Fibroblast of lung (primary cell): Measurements from ENCODE around the gene ARPC5. TPM values are rescaled to one million over a fixed set of nuclear protein-coding genes. Genes with fewer than 3 reads are reported as not detected.

ENCODE experiments used
- DNase-seq, 2 donors: peaks; one replicate each; pipeline versions ENCODE4 v3.0.0 to v3.0.0-alpha.2; 2010; ENCODE audit warnings: low read depth in 2 of 2
- H2AFZ ChIP-seq: 2 replicates; pipeline ENCODE4 v1.5.1; 2012; ENCODE audit warnings: low read length, control low read depth, inconsistent platforms
- H3K27ac ChIP-seq: 2 replicates; pipeline ENCODE4 v1.5.1; 2011; ENCODE audit warnings: low read length, control low read depth; ENCODE audit not compliant: insufficient read depth
- H3K27me3 ChIP-seq: 2 replicates; pipeline ENCODE4 v1.5.1; 2011; ENCODE audit warnings: mild to moderate bottlenecking, low read length; ENCODE audit not compliant: control insufficient read depth, insufficient read depth
- H3K36me3 ChIP-seq: 2 replicates; pipeline ENCODE4 v1.5.1; 2011; ENCODE audit warnings: low read length; ENCODE audit not compliant: control insufficient read depth, insufficient read depth
- H3K4me1 ChIP-seq: 2 replicates; pipeline ENCODE4 v1.5.1; 2011; ENCODE audit warnings: low read length; ENCODE audit not compliant: control insufficient read depth, insufficient read depth; ENCODE audit errors: extremely low read depth
- H3K4me2 ChIP-seq: 2 replicates; pipeline ENCODE4 v1.5.1; 2011; ENCODE audit warnings: low read length, control low read depth; ENCODE audit not compliant: insufficient read depth; ENCODE audit errors: extremely low read depth
- H3K4me3 ChIP-seq, 4 experiments: fragments of 200-600 bp in 1 of 4; sonication (generic) in 1 of 4; replicated peaks in 1 of 4; 2 replicates each; pipeline ENCODE4 v1.5.1; 2011 to 2016; ENCODE audit warnings: low read length in 4 of 4, low read depth in 3 of 4, mild to moderate bottlenecking in 3 of 4, control low read depth in 2 of 4, inconsistent platforms in 1 of 4, mixed read lengths in 1 of 4; ENCODE audit not compliant: insufficient read depth in 1 of 4; ENCODE audit errors: control extremely low read depth in 1 of 4
- H3K79me2 ChIP-seq: 2 replicates; pipeline ENCODE4 v1.5.1; 2012; ENCODE audit warnings: mild to moderate bottlenecking, low read length, inconsistent platforms; ENCODE audit not compliant: control insufficient read depth, insufficient read depth
- H3K9ac ChIP-seq: 2 replicates; pipeline ENCODE4 v1.5.1; 2011; ENCODE audit warnings: mild to moderate bottlenecking, low read length, control low read depth; ENCODE audit not compliant: insufficient read depth
- H3K9me3 ChIP-seq: 2 replicates; pipeline ENCODE4 v1.5.1; 2012; ENCODE audit warnings: low read depth, low read length; ENCODE audit not compliant: control insufficient read depth, insufficient read depth
- H4K20me1 ChIP-seq: 2 replicates; pipeline ENCODE4 v1.5.1; 2011; ENCODE audit warnings: low read length; ENCODE audit not compliant: control insufficient read depth, insufficient read depth; ENCODE audit errors: extremely low read depth
- EZH2 ChIP-seq: IDR thresholded peaks from 2 replicates; pipeline ENCODE4 v1.5.1; 2012; ENCODE audit warnings: low read length, control low read depth, mild to moderate bottlenecking; ENCODE audit errors: missing control alignments
- polyA plus RNA-seq, 2 donors: library from polyadenylated mRNA; depleted of rRNA in 1 of 2; stranded (reverse) in 1 of 2; unstranded in 1 of 2; fragments of >200 nt; gene quantifications; 2 replicates each; pipeline ENCODE4 v1.2.1, GENCODE V29; 2011 to 2012; ENCODE audit warnings: missing spikeins in 1 of 2
- total RNA-seq: library from RNA; depleted of rRNA; stranded (reverse); fragments of >200 nt; gene quantifications from 2 replicates; pipeline ENCODE4 v1.2.1, GENCODE V29; 2014
- TF ChIP-seq, protein P1 (sequence below), 2 donors: IDR thresholded peaks in 1 of 2; conservative IDR thresholded peaks in 1 of 2; 1 replicate in 1 of 2; 2 replicates in 1 of 2; pipeline ENCODE4 v1.5.1; 2011 to 2012; ENCODE audit warnings: low read length in 2 of 2, control low read depth in 1 of 2, inconsistent platforms in 1 of 2, low read depth in 1 of 2, mild to moderate bottlenecking in 1 of 2

The ARPC5 gene
- total and polyA plus RNA-seq, 2 donors (not counting 1 experiment from before 2014, with no cell fraction given) = 142 to 350 TPM

DNA sequence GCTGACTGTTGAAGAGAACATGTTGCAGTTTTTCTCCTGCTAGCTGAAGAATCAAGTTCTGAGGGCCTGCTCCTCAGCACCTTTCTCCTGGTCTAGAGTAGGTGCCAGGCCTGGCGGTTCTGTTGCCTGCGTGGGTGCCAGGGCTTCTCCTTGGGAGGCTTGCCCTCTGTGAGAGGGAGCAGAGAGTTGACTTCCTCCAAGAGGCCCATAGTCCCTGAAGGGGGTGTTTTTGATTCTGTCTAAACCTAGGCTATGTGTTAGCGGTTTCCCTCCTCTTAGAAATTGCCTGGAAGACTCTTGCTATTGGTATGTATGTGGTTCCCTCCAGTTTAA lies 17.8 kb upstream of the ARPC5 start:
- peaks cover 2% of the 10 kb centered on the region for H3K4me1 ChIP-seq
- H3K9me3 ChIP-seq = no peaks in the 10 kb centered on the region
- no peak overlapping the region for H3K4me2 ChIP-seq
- no peak overlapping the region for H2AFZ ChIP-seq
- no peak for DNase-seq
- H4K20me1 ChIP-seq = no peaks in the 10 kb centered on the region
- H3K9ac ChIP-seq = no peak overlapping the region
- no peak overlapping the region for H3K4me3 ChIP-seq
- no peak overlapping the region for H3K27ac ChIP-seq
- H3K79me2 ChIP-seq = no peaks in the 10 kb centered on the region
- TF ChIP-seq EZH2 = no peak
- TF ChIP-seq, protein P1, sequence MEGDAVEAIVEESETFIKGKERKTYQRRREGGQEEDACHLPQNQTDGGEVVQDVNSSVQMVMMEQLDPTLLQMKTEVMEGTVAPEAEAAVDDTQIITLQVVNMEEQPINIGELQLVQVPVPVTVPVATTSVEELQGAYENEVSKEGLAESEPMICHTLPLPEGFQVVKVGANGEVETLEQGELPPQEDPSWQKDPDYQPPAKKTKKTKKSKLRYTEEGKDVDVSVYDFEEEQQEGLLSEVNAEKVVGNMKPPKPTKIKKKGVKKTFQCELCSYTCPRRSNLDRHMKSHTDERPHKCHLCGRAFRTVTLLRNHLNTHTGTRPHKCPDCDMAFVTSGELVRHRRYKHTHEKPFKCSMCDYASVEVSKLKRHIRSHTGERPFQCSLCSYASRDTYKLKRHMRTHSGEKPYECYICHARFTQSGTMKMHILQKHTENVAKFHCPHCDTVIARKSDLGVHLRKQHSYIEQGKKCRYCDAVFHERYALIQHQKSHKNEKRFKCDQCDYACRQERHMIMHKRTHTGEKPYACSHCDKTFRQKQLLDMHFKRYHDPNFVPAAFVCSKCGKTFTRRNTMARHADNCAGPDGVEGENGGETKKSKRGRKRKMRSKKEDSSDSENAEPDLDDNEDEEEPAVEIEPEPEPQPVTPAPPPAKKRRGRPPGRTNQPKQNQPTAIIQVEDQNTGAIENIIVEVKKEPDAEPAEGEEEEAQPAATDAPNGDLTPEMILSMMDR (conservative IDR thresholded peaks at IDR 0.05 in 1 of 2, IDR thresholded peaks at IDR 0.05 in 1 of 2; ENCODE audit: low read depth in 1 of 2, low read length in 2 of 2) = no peak
- H3K36me3 ChIP-seq = no peaks in the 10 kb centered on the region
- no peaks in the 10 kb centered on the region for H3K27me3 ChIP-seq

DNA sequence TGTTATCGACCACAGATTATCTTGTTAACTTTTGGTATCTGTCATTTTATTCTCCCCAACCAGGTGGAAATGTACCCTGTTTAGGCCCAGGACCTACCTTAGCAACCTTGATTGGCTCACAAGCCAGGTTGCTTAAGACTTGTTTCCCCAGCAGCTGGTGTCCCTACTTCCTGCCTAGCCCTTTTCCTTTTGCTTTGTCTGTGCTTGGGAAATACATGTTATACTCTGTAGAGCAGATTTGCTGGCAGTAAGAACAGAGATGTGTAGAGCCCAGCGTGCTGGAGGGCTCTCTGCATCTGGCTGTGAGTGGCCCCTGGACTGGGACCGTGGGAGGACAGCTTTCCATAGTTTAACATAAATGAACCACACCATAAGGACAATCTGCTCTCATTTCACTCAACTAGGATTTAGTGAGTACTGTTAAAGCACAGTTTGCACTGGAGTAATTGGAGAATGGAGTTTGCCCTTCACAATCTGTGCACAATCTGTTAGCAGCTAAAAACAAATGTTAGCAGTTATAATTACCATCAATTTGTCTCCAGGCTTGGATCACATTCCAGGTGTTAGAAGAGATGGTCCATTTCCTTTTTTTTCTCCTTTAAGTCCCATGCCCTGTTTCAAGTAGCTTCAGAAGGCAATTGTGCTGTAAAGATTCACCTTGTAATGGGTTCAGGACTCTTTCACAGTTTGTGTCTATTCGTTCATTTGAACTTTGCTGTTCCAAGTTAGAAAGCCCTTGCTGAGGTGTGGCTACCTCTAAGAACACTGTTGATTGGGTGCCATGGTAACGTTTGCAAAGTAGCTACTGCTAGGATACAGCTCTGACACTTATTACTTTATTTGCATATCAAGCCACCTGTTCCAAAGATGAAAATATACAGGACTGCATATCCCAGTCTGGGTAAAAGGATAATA lies 17.2 kb upstream of the ARPC5 start, which contains the start of gene APOBEC4:
Gene APOBEC4, minus strand, starts transcription at position 770 of the 915 bp plus-strand sequence. CDS start 4,535 bp downstream, outside the sequence.
- Histone ChIP-seq H3K36me3 (no peaks in the 10 kb centered on the region), H3K4me3 (no peak within 1 kb of the TSS), H3K9me3 (no peaks in the 10 kb centered on the region), H3K79me2 (no peaks in the 10 kb centered on the region), H3K4me2 (no peak within 1 kb of the TSS), H4K20me1 (no peaks in the 10 kb centered on the region), H3K27me3 (no peaks in the 10 kb centered on the region), H2AFZ (no peak within 1 kb of the TSS), H3K27ac (no peak within 1 kb of the TSS), H3K9ac (no peak within 1 kb of the TSS), H3K4me1 (peaks cover 2% of the 10 kb centered on the region)
- TF ChIP-seq, protein P1 (conservative IDR thresholded peaks at IDR 0.05 in 1 of 2, IDR thresholded peaks at IDR 0.05 in 1 of 2; ENCODE audit: low read depth in 1 of 2, low read length in 2 of 2) = no peak
- no peak for TF ChIP-seq EZH2
- DNase-seq = no peak

DNA sequence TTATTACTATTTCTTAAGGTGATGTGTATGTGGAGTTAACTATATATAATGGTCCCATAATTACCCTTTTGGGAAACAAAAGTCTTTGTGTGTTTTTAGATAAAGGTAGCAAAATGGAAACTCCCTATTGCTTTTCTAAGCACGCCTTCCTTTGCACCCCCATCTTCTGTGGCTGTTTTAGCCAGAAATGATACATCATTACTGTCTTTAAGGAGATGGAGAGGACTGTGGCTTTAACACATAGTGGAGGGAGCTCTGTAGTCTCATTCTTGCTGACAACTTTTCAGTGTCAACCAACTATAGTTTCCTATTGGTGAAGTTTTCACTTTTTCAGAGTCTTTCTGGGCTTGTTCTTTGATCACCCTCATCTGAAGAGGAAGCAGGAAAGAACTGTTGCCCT lies 16.5 kb upstream of the ARPC5 start:
- no peaks in the 10 kb centered on the region for H3K79me2 ChIP-seq
- H3K9me3 ChIP-seq = no peaks in the 10 kb centered on the region

More for the DNA sequence above, 16.5 kb upstream of the ARPC5 start:
- H2AFZ ChIP-seq = no peak overlapping the region
- DNase-seq = no peak
- no peaks in the 10 kb centered on the region for H3K36me3 ChIP-seq
- no peaks in the 10 kb centered on the region for H3K27me3 ChIP-seq
- H3K4me1 ChIP-seq = peaks cover 2% of the 10 kb centered on the region
- H3K4me3 ChIP-seq = no peak overlapping the region
- H3K4me2 ChIP-seq = no peak overlapping the region
- H3K9ac ChIP-seq = no peak overlapping the region
- TF ChIP-seq, protein P1 (conservative IDR thresholded peaks at IDR 0.05 in 1 of 2, IDR thresholded peaks at IDR 0.05 in 1 of 2; ENCODE audit: low read depth in 1 of 2, low read length in 2 of 2) = no peak
- no peak for TF ChIP-seq EZH2
- no peaks in the 10 kb centered on the region for H4K20me1 ChIP-seq
- H3K27ac ChIP-seq = no peak overlapping the region
